ENCODE results near the gene CABP7. TPM values are rescaled to one million over a fixed set of nuclear protein-coding genes. Genes with fewer than 3 reads are reported as not detected.

Gene CABP7
- total and polyA plus RNA-seq, 4 donors = 0.08 TPM; not detected in 3

DNA sequence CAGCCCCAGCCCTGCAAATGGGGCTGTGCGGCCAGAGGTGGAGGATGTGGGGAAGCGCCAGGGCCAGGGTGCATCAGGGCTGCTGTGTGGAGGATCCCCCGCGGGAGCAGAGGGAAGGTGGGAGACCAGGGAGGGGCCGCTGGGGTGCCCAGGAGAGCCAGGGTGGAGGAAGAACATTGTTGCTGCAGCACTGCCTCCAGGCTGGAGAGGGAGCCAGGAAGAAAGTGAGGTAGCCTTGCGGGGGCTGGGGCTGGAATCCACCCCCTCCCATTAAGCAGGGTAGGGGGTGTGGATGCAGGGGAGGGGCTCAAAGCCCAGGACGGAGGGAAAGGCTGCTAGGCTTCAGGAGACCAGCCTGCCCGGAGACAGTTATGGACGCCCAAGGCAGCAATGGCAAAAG lies 15.0 kb downstream of the CABP7 start:
- no peak overlapping the region for H3K9ac ChIP-seq (ENCODE audit: low read depth in 1 of 2, low read length in 2 of 2)
- H3K4me1 ChIP-seq (ENCODE audit: control insufficient read depth in 4 of 4, insufficient read depth in 4 of 4, low read length in 3 of 4) = no peaks in the 10 kb centered on the region
- H3K27ac ChIP-seq (ENCODE audit: low read depth in 1 of 2, low read length in 2 of 2) = no peak overlapping the region
- H3K9me3 ChIP-seq (ENCODE audit: control insufficient read depth in 4 of 4, low read length in 3 of 4) = no peaks in the 10 kb centered on the region
- H3K4me3 ChIP-seq (ENCODE audit: low read depth in 1 of 3, low read length in 3 of 3) = no peak overlapping the region
- H3K36me3 ChIP-seq (ENCODE audit: control insufficient read depth in 4 of 4, insufficient read depth in 3 of 4, low read depth in 1 of 4, low read length in 3 of 4) = peaks cover 2 to 30% (median 9%) of the 10 kb centered on the region in 4 donors
- DNase-seq (ENCODE audit: low spot score) = no peak
- no peaks in the 10 kb centered on the region for H3K27me3 ChIP-seq (ENCODE audit: control insufficient read depth in 4 of 4, insufficient read depth in 4 of 4, low read length in 3 of 4)
- 78% methylated on average over 9 of the region's 9 CpGs for WGBS
- TF ChIP-seq, protein P1, sequence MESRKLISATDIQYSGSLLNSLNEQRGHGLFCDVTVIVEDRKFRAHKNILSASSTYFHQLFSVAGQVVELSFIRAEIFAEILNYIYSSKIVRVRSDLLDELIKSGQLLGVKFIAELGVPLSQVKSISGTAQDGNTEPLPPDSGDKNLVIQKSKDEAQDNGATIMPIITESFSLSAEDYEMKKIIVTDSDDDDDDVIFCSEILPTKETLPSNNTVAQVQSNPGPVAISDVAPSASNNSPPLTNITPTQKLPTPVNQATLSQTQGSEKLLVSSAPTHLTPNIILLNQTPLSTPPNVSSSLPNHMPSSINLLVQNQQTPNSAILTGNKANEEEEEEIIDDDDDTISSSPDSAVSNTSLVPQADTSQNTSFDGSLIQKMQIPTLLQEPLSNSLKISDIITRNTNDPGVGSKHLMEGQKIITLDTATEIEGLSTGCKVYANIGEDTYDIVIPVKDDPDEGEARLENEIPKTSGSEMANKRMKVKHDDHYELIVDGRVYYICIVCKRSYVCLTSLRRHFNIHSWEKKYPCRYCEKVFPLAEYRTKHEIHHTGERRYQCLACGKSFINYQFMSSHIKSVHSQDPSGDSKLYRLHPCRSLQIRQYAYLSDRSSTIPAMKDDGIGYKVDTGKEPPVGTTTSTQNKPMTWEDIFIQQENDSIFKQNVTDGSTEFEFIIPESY (IDR thresholded peaks at IDR 0.05) = no peak
- TF ChIP-seq EGR1 (IDR thresholded peaks at IDR 0.05; ENCODE audit: low read depth in 2 of 2) (no peak), SP1 (IDR thresholded peaks at IDR 0.05) (no peak), RXRA (IDR thresholded peaks at IDR 0.05) (no peak), JUND (IDR thresholded peaks at IDR 0.05) (no peak), HNF4A (conservative IDR thresholded peaks at IDR 0.05) (no peak), NR2F2 (IDR thresholded peaks at IDR 0.05) (no peak)
- TF ChIP-seq, protein P2, sequence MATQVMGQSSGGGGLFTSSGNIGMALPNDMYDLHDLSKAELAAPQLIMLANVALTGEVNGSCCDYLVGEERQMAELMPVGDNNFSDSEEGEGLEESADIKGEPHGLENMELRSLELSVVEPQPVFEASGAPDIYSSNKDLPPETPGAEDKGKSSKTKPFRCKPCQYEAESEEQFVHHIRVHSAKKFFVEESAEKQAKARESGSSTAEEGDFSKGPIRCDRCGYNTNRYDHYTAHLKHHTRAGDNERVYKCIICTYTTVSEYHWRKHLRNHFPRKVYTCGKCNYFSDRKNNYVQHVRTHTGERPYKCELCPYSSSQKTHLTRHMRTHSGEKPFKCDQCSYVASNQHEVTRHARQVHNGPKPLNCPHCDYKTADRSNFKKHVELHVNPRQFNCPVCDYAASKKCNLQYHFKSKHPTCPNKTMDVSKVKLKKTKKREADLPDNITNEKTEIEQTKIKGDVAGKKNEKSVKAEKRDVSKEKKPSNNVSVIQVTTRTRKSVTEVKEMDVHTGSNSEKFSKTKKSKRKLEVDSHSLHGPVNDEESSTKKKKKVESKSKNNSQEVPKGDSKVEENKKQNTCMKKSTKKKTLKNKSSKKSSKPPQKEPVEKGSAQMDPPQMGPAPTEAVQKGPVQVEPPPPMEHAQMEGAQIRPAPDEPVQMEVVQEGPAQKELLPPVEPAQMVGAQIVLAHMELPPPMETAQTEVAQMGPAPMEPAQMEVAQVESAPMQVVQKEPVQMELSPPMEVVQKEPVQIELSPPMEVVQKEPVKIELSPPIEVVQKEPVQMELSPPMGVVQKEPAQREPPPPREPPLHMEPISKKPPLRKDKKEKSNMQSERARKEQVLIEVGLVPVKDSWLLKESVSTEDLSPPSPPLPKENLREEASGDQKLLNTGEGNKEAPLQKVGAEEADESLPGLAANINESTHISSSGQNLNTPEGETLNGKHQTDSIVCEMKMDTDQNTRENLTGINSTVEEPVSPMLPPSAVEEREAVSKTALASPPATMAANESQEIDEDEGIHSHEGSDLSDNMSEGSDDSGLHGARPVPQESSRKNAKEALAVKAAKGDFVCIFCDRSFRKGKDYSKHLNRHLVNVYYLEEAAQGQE (IDR thresholded peaks at IDR 0.05) = no peak
- TF ChIP-seq, protein P3, sequence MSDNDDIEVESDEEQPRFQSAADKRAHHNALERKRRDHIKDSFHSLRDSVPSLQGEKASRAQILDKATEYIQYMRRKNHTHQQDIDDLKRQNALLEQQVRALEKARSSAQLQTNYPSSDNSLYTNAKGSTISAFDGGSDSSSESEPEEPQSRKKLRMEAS (IDR thresholded peaks at IDR 0.05) = no peak

DNA sequence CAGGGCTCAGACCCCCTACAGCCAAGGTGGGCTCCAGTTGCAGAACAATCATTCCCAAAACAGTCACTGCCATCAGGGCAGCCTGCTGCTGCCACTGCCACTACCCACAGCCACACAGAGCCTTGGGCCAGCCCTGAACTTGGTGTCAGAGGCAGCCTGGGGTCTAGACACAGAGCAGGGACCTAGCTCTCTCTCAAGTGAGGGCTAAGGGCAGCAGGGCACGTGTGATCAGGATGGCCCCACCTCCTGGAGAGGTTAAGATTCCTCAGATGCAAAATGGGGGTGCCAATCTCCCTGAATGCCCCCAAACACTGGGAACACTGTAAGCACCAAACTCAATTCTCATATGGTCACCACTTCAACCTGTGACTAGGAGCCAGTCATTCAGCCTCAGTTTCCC lies 15.6 kb downstream of the CABP7 start:
- H3K4me3 ChIP-seq (ENCODE audit: low read depth in 1 of 3, low read length in 3 of 3) = no peak overlapping the region
- no peak for DNase-seq (ENCODE audit: low spot score)
- peaks cover 2 to 32% (median 10%) of the 10 kb centered on the region in 4 donors for H3K36me3 ChIP-seq (ENCODE audit: control insufficient read depth in 4 of 4, insufficient read depth in 3 of 4, low read depth in 1 of 4, low read length in 3 of 4)
- no peaks in the 10 kb centered on the region for H3K9me3 ChIP-seq (ENCODE audit: control insufficient read depth in 4 of 4, low read length in 3 of 4)
- H3K27me3 ChIP-seq (ENCODE audit: control insufficient read depth in 4 of 4, insufficient read depth in 4 of 4, low read length in 3 of 4) = no peaks in the 10 kb centered on the region
- WGBS = 83% methylated on average over 1 of the region's 1 CpG
- no peaks in the 10 kb centered on the region for H3K4me1 ChIP-seq (ENCODE audit: control insufficient read depth in 4 of 4, insufficient read depth in 4 of 4, low read length in 3 of 4)
- no peak overlapping the region for H3K27ac ChIP-seq (ENCODE audit: low read depth in 1 of 2, low read length in 2 of 2)
- no peak overlapping the region for H3K9ac ChIP-seq (ENCODE audit: low read depth in 1 of 2, low read length in 2 of 2)
- TF ChIP-seq FOXA2 (IDR thresholded peaks at IDR 0.05) (no peak), SP1 (IDR thresholded peaks at IDR 0.05) (no peak), NR2F2 (IDR thresholded peaks at IDR 0.05) (no peak), FOXA1 (IDR thresholded peaks at IDR 0.05) (no peak), JUND (IDR thresholded peaks at IDR 0.05) (no peak), TAF1 (conservative IDR thresholded peaks at IDR 0.05) (no peak), HNF4A (conservative IDR thresholded peaks at IDR 0.05) (no peak), RXRA (IDR thresholded peaks at IDR 0.05) (no peak), EGR1 (IDR thresholded peaks at IDR 0.05; ENCODE audit: low read depth in 2 of 2) (no peak)
- TF ChIP-seq, protein P1 (IDR thresholded peaks at IDR 0.05) = no peak
- TF ChIP-seq, protein P2 (IDR thresholded peaks at IDR 0.05) = no peak
- TF ChIP-seq, protein P3 (IDR thresholded peaks at IDR 0.05) = no peak
